Sigmoid colon (tissue), 3 donors: ENCODE measurements around the gene EXOC6B.

Experiments
- CTCF ChIP-seq, 4 experiments: fragments of 450-650 bp in 3 of 4; fragments of 200-600 bp in 1 of 4; IDR thresholded peaks; one replicate each; pipeline ENCODE4 v1.5.1; 2016 to 2019; ENCODE audit warnings: antibody characterized with exemption in 4 of 4, mild to moderate bottlenecking in 3 of 4, moderate library complexity in 2 of 4
- POLR2A ChIP-seq, 2 donors: fragments of 450-650 bp; IDR thresholded peaks; one replicate each; pipeline ENCODE4 v1.6.1; 2016; ENCODE audit warnings: antibody characterized with exemption in 2 of 2, mild to moderate bottlenecking in 2 of 2, moderate library complexity in 2 of 2

GRCh38 chr2:72129681-72130340 is 696.0 kb downstream of the EXOC6B start:
- no peak for TF ChIP-seq POLR2A (IDR thresholded peaks at IDR 0.05)
- no peak for TF ChIP-seq CTCF (IDR thresholded peaks at IDR 0.05)
